M059J (cell line): ENCODE results near the gene CACNG7. TPM values are rescaled to one million over a fixed set of nuclear protein-coding genes. Genes with fewer than 3 reads are reported as not detected.
A peak's percentile ranks its signal among the peaks of the same experiment; 100 is the strongest.

Source experiments
- DNase-seq: peaks from one replicate; pipeline ENCODE4 v3.0.0-alpha.2; 2012; ENCODE audit warnings: low read depth
- total RNA-seq: library from RNA; depleted of rRNA; stranded (reverse); fragments of >200 nt; shearing (Covaris generic); gene quantifications from 2 replicates; pipeline ENCODE4 v1.2.3, GENCODE V29; 2014

The CACNG7 gene
- total RNA-seq, 1 experiment from 2014 or later: not detected

GRCh38 chr19:53879140-53880081 is 29.7 kb upstream of the CACNG7 start:
- peak; percentile 91 for DNase-seq

- DNase-seq: no peak
Measured at GRCh38 chr19:53880711-53881481, 28.2 kb upstream of the CACNG7 start.

GRCh38 chr19:53881482-53882390 is 27.3 kb upstream of the CACNG7 start, which contains the start of gene PRKCG:
Gene PRKCG, plus strand, starts transcription at chr19:53882197. Its CDS starts 298 bp downstream, at chr19:53882495.
- DNase-seq: peak; percentile 46

GRCh38 chr19:53882391-53883050 is 26.6 kb upstream of the CACNG7 start:
- DNase-seq: no peak

GRCh38 chr19:53883231-53883661 is 25.8 kb upstream of the CACNG7 start:
- no peak for DNase-seq

GRCh38 chr19:53883741-53884140 is 25.3 kb upstream of the CACNG7 start:
- no peak for DNase-seq

- no peak for DNase-seq
Measured at GRCh38 chr19:53884256-53884655, 24.8 kb upstream of the CACNG7 start.

- DNase-seq: no peak
Measured at GRCh38 chr19:53885036-53885435, 24.0 kb upstream of the CACNG7 start.

- no peak for DNase-seq
Measured at GRCh38 chr19:53892301-53892980, 16.6 kb upstream of the CACNG7 start.

- peak; percentile 49 for DNase-seq
Measured at GRCh38 chr19:53892981-53893325, 16.1 kb upstream of the CACNG7 start.

- DNase-seq: peak; percentile 57
Measured at GRCh38 chr19:53894707-53895106, 14.4 kb upstream of the CACNG7 start.

GRCh38 chr19:53896682-53897081 is 12.4 kb upstream of the CACNG7 start:
- DNase-seq: no peak

GRCh38 chr19:53897459-53897858 is 11.6 kb upstream of the CACNG7 start:
- DNase-seq: no peak

- DNase-seq: no peak
Measured at GRCh38 chr19:53898166-53898565, 10.9 kb upstream of the CACNG7 start.

- no peak for DNase-seq
Measured at GRCh38 chr19:53898636-53899341, 10.3 kb upstream of the CACNG7 start.

- DNase-seq: no peak
Measured at GRCh38 chr19:53900191-53900860, 8.8 kb upstream of the CACNG7 start.

- peak; percentile 53 for DNase-seq
Measured at GRCh38 chr19:53903055-53903680, 5.9 kb upstream of the CACNG7 start.

GRCh38 chr19:53904909-53905308 is 4.2 kb upstream of the CACNG7 start:
- no peak for DNase-seq

- DNase-seq: no peak
Measured at GRCh38 chr19:53905787-53906186, 3.3 kb upstream of the CACNG7 start.
